ENCODE data around the gene POLDIP2. TPM values are rescaled to one million over a fixed set of nuclear protein-coding genes. Genes with fewer than 3 reads are reported as not detected.

Gene POLDIP2
- total and polyA plus RNA-seq, 7 experiments from 2014 or later = 27.9 to 89.3 (median 31.1) TPM

GRCh38 chr17:28306954-28307401 is 50.3 kb downstream of the POLDIP2 start:
- Mint-ChIP-seq H3K9me3 (no peaks in the 10 kb centered on the region), H3K36me3 (peaks cover 0 to 4% (median 0%) of the 10 kb centered on the region in 5 donors), H3K27me3 (peaks cover 7 to 44% (median 19%) of the 10 kb centered on the region in 5 donors), H3K4me1 (no peaks in the 10 kb centered on the region), H3K27ac (no peak overlapping the region), H3K4me3 (no peak overlapping the region)
- ChIA-PET POLR2A (no interaction called here), CTCF (no interaction called here)
- Histone ChIP-seq H3K27me3 (ENCODE audit: control insufficient read depth in 2 of 2, insufficient read depth in 2 of 2, low read length in 2 of 2) (no peaks in the 10 kb centered on the region), H3K4me1 (ENCODE audit: control insufficient read depth in 2 of 2, insufficient read depth in 2 of 2, low read length in 2 of 2) (no peaks in the 10 kb centered on the region), H3K9me3 (ENCODE audit: control insufficient read depth in 2 of 3, low read length in 3 of 3) (no peaks in the 10 kb centered on the region), H3K27ac (ENCODE audit: low read depth, low read length) (no peak overlapping the region), H3K4me3 (ENCODE audit: low read length) (no peak overlapping the region), H3K36me3 (ENCODE audit: control insufficient read depth in 2 of 3, insufficient read depth in 3 of 3, low read length in 3 of 3) (no peaks in the 10 kb centered on the region)
- DNase-seq = no peak
- no peak for ATAC-seq
- intact Hi-C loops (cut with micrococcal nuclease) = no loop called here

GRCh38 chr17:28298449-28298848 is 58.9 kb downstream of the POLDIP2 start:
- Histone ChIP-seq H3K4me3 (ENCODE audit: low read length) (no peak overlapping the region), H3K9me3 (ENCODE audit: control insufficient read depth in 2 of 3, low read length in 3 of 3) (no peaks in the 10 kb centered on the region), H3K27me3 (ENCODE audit: control insufficient read depth in 2 of 2, insufficient read depth in 2 of 2, low read length in 2 of 2) (no peaks in the 10 kb centered on the region), H3K27ac (ENCODE audit: low read depth, low read length) (no peak overlapping the region), H3K4me1 (ENCODE audit: control insufficient read depth in 2 of 2, insufficient read depth in 2 of 2, low read length in 2 of 2) (no peaks in the 10 kb centered on the region), H3K36me3 (ENCODE audit: control insufficient read depth in 2 of 3, insufficient read depth in 3 of 3, low read length in 3 of 3) (no peaks in the 10 kb centered on the region)
- Mint-ChIP-seq H3K27me3 (peaks cover 0 to 18% (median 8%) of the 10 kb centered on the region in 5 donors), H3K27ac (no peak overlapping the region), H3K9me3 (no peaks in the 10 kb centered on the region), H3K36me3 (no peaks in the 10 kb centered on the region), H3K4me3 (no peak overlapping the region), H3K4me1 (peaks cover 0 to 4% (median 0%) of the 10 kb centered on the region in 7 donors)
- intact Hi-C loops (cut with micrococcal nuclease) = no loop called here
- ATAC-seq = no peak
- ChIA-PET POLR2A (no interaction called here), CTCF (no interaction called here)
- no peak for DNase-seq

Small RNAs within 50 kb of the gene (microRNA-seq; reads per million reads assigned to microRNA genes)
- gene MIR4723 (ENCODE audit: borderline microRNAs expressed) = not detected

Other genes starting within 250 kb of the POLDIP2 start
- 10 to 100 TPM in 1 of 5 experiments, 1 to 10 TPM in 4; 2.9 to 19.9 (median 4.8) TPM for gene TMEM97, start 38.3 kb downstream of the POLDIP2 start, total RNA-seq
- 10 to 100 TPM in 1 of 2 donors, 1 to 10 TPM in 1; 8.3 to 10.9 TPM for gene TMEM97, start 38.3 kb downstream of the POLDIP2 start, polyA plus RNA-seq
- 10 to 100 TPM; 24.7 to 56.2 (median 37.0) TPM for gene IFT20, start 22.1 kb downstream of the POLDIP2 start, total RNA-seq
- gene IFT20, start 22.1 kb downstream of the POLDIP2 start, polyA plus RNA-seq = 10 to 100 TPM; 44.5 to 44.9 TPM
- 10 to 100 TPM in 4 of 5 experiments, 1 to 10 TPM in 1; 8.0 to 26.9 (median 25.9) TPM for gene TNFAIP1, start 21.8 kb downstream of the POLDIP2 start, total RNA-seq
- 10 to 100 TPM; 10.3 to 19.0 TPM for gene TNFAIP1, start 21.8 kb downstream of the POLDIP2 start, polyA plus RNA-seq
- gene SEBOX, start 7.7 kb upstream of the POLDIP2 start, total RNA-seq = not detected
- not detected for gene SEBOX, start 7.7 kb upstream of the POLDIP2 start, polyA plus RNA-seq
- under 1 TPM in 2 of 5 experiments, not detected in 3; 0.19 to 0.65 TPM for gene VTN, start 12.8 kb upstream of the POLDIP2 start, total RNA-seq
- gene VTN, start 12.8 kb upstream of the POLDIP2 start, polyA plus RNA-seq = under 1 TPM in 1 of 2 donors, not detected in 1; 0.08 TPM
- 10 to 100 TPM; 21.8 to 34.1 (median 27.2) TPM for gene SARM1, start 14.2 kb upstream of the POLDIP2 start, total RNA-seq
- 1 to 10 TPM; 5.2 to 8.4 TPM for gene SARM1, start 14.2 kb upstream of the POLDIP2 start, polyA plus RNA-seq
- 1 to 10 TPM; 1.9 to 5.1 (median 3.6) TPM for gene SLC46A1, start 48.7 kb upstream of the POLDIP2 start, total RNA-seq
- gene SLC46A1, start 48.7 kb upstream of the POLDIP2 start, polyA plus RNA-seq = 1 to 10 TPM; 1.8 to 3.3 TPM
- gene SLC13A2, start 116.1 kb upstream of the POLDIP2 start, total RNA-seq = not detected
- not detected for gene SLC13A2, start 116.1 kb upstream of the POLDIP2 start, polyA plus RNA-seq
- gene FOXN1, start 148.8 kb upstream of the POLDIP2 start, total RNA-seq = not detected
- not detected for gene FOXN1, start 148.8 kb upstream of the POLDIP2 start, polyA plus RNA-seq
- 100 to 1,000 TPM in 1 of 5 experiments, 10 to 100 TPM in 4; 40.6 to 108 (median 90.2) TPM for gene UNC119, start 195.1 kb upstream of the POLDIP2 start, total RNA-seq
- 10 to 100 TPM; 37.7 to 48.1 TPM for gene UNC119, start 195.1 kb upstream of the POLDIP2 start, polyA plus RNA-seq
- gene PIGS, start 214.0 kb upstream of the POLDIP2 start, total RNA-seq = 10 to 100 TPM; 58.5 to 71.2 (median 62.4) TPM
- gene PIGS, start 214.0 kb upstream of the POLDIP2 start, polyA plus RNA-seq = 10 to 100 TPM; 46.6 to 53.5 TPM
- 100 to 1,000 TPM in 1 of 5 experiments, 10 to 100 TPM in 4; 24.5 to 159 (median 40.1) TPM for gene ALDOC, start 219.4 kb upstream of the POLDIP2 start, total RNA-seq
- gene ALDOC, start 219.4 kb upstream of the POLDIP2 start, polyA plus RNA-seq = 100 to 1,000 TPM in 1 of 2 donors, 10 to 100 TPM in 1; 92.9 to 103 TPM
- gene SPAG5, start 241.5 kb upstream of the POLDIP2 start, total RNA-seq = 10 to 100 TPM; 10.4 to 95.3 (median 18.4) TPM
- 1 to 10 TPM; 1.6 to 3.9 TPM for gene SPAG5, start 241.5 kb upstream of the POLDIP2 start, polyA plus RNA-seq